ENCODE data around the gene KRTAP2-1. TPM values are rescaled to one million over a fixed set of nuclear protein-coding genes. Genes with fewer than 3 reads are reported as not detected.
"Not testable (repeated sequence)": the region's sequence is repeated elsewhere in the genome, so short reads cannot be mapped to it uniquely, and the experiment has no call there.

Gene KRTAP2-1
- polyA plus RNA-seq, 2 of the 4 experiments (the other 2 are of a cell fraction) = not detected

GRCh38 chr17:41004397-41004796, 42.7 kb downstream of the KRTAP2-1 start:
- no peak for FAIRE-seq
- Histone ChIP-seq H3K27ac (no peak overlapping the region), H3K4me2 (no peak overlapping the region), H3K4me1 (peaks cover 18% of the 10 kb centered on the region), H3K4me3 (no peak overlapping the region), H3K9me3 (no peaks in the 10 kb centered on the region)
- 83% methylated on average over 3 of the region's 3 CpGs for WGBS (ENCODE audit: missing lambda C conversion rate)
- CTCF ChIA-PET = no interaction called here
- POLR2A ChIA-PET = no interaction called here
- TF ChIP-seq ESRRA (IDR thresholded peaks at IDR 0.05; ENCODE audit: borderline replicate concordance, low read length) (no peak), MYC (IDR thresholded peaks at IDR 0.05; ENCODE audit: borderline replicate concordance, low read length) (no peak)
- no peak for ATAC-seq
- DNase-seq (ENCODE audit: low read depth in 1 of 2, low spot score in 1 of 2) = no peak

- POLR2A ChIA-PET = no interaction called here
- TF ChIP-seq BHLHE40 (IDR thresholded peaks at IDR 0.05; ENCODE audit: low read depth, low read length) = no peak
- no peak for TF ChIP-seq USF2 (IDR thresholded peaks at IDR 0.05)
- TF ChIP-seq SMC3 (IDR thresholded peaks at IDR 0.05) = no peak
- TF ChIP-seq FOSB (CRISPR knock-in tag; IDR thresholded peaks at IDR 0.05) = no peak
- peak; percentile 88 for TF ChIP-seq MAFK (IDR thresholded peaks at IDR 0.05; ENCODE audit: partially characterized antibody)
- TF ChIP-seq HMGXB4 (CRISPR knock-in tag; IDR thresholded peaks at IDR 0.05; ENCODE audit: borderline replicate concordance) = no peak
- Histone ChIP-seq H3K9me3 (no peaks in the 10 kb centered on the region), H3K4me2 (no peak overlapping the region), H3K4me1 (peaks cover 13% of the 10 kb centered on the region), H3K4me3 (no peak overlapping the region), H3K27ac (no peak overlapping the region)
- no peak for DNase-seq (ENCODE audit: low read depth in 1 of 2, low spot score in 1 of 2)
- peak; percentile 92 for FAIRE-seq
- CTCF ChIA-PET = no interaction called here
- ATAC-seq = no peak
- WGBS (ENCODE audit: missing lambda C conversion rate) = 60% methylated on average over 4 of the region's 4 CpGs
Measured at GRCh38 chr17:41003926-41004325, 43.2 kb downstream of the KRTAP2-1 start.

GRCh38 chr17:41002814-41003213, 44.3 kb downstream of the KRTAP2-1 start:
- TF ChIP-seq FOSL2 (IDR thresholded peaks at IDR 0.05) (no peak), FOSL2 (CRISPR knock-in tag; IDR thresholded peaks at IDR 0.05) (0 out of 2 replicates have a peak, but pooled peaks have one; percentile 19), MYC (IDR thresholded peaks at IDR 0.05; ENCODE audit: borderline replicate concordance, low read length) (no peak)
- ATAC-seq (no peak), DNase-seq (ENCODE audit: low read depth in 1 of 2, low spot score in 1 of 2) (no peak), FAIRE-seq (peak; percentile 85)
- Histone ChIP-seq H3K4me1 (peaks cover 10% of the 10 kb centered on the region), H3K27ac (no peak overlapping the region), H3K4me2 (peak overlapping the region; percentile 19; the same call in 2 of the 3 replicates), H3K9me3 (no peaks in the 10 kb centered on the region), H3K4me3 (no peak overlapping the region)
- ChIA-PET CTCF (no interaction called here), POLR2A (no interaction called here)
- WGBS (ENCODE audit: missing lambda C conversion rate) = 8% methylated on average over 5 of the region's 5 CpGs

- Histone ChIP-seq H3K4me2 (no peak overlapping the region), H3K4me1 (peaks cover 10% of the 10 kb centered on the region), H3K27ac (no peak overlapping the region), H3K4me3 (no peak overlapping the region), H3K9me3 (no peaks in the 10 kb centered on the region)
- TF ChIP-seq ESRRA (IDR thresholded peaks at IDR 0.05; ENCODE audit: borderline replicate concordance, low read length) (no peak), MAZ (IDR thresholded peaks at IDR 0.05; ENCODE audit: borderline replicate concordance, low read depth, low read length) (no peak), REST (IDR thresholded peaks at IDR 0.05) (no peak), EP300 (IDR thresholded peaks at IDR 0.05) (no peak), BHLHE40 (IDR thresholded peaks at IDR 0.05; ENCODE audit: low read depth, low read length) (no peak), MAX (IDR thresholded peaks at IDR 0.05) (no peak), GATA3 (IDR thresholded peaks at IDR 0.05; ENCODE audit: borderline replicate concordance) (no peak), ZNF302 (CRISPR knock-in tag; IDR thresholded peaks at IDR 0.05) (no peak), HOXA7 (CRISPR knock-in tag; IDR thresholded peaks at IDR 0.05) (no peak), HMGXB4 (CRISPR knock-in tag; IDR thresholded peaks at IDR 0.05; ENCODE audit: borderline replicate concordance) (no peak), ZFP36 (IDR thresholded peaks at IDR 0.05; ENCODE audit: borderline replicate concordance, partially characterized antibody) (no peak), KDM5A (IDR thresholded peaks at IDR 0.05) (no peak), NFE2L2 (conservative IDR thresholded peaks at IDR 0.05; ENCODE audit: low read length) (no peak)
- DNase-seq (ENCODE audit: low read depth in 1 of 2, low spot score in 1 of 2) (no peak), FAIRE-seq (no peak), ATAC-seq (no peak)
- WGBS (ENCODE audit: missing lambda C conversion rate) = 84% methylated on average over 4 of the region's 4 CpGs
- ChIA-PET POLR2A (no interaction called here), CTCF (interaction anchor here (0.7 to 1.0 kb wide), 2 partner anchors 17 to 547 kb away, joined by 3 read pairs; no protein-coding TSS in a partner anchor)
Measured at GRCh38 chr17:41001795-41002194, 45.3 kb downstream of the KRTAP2-1 start.

- DNase-seq (ENCODE audit: low read depth in 1 of 2, low spot score in 1 of 2); H3K27ac ChIP-seq; H3K4me3 ChIP-seq; H3K4me2 ChIP-seq; ATAC-seq; FAIRE-seq; POLR2A ChIA-PET; H3K9me3 ChIP-seq; CTCF ChIA-PET: not testable (repeated sequence)
- 80% methylated on average over 6 of the region's 6 CpGs for WGBS (ENCODE audit: missing lambda C conversion rate)
- peaks cover 10% of the 10 kb centered on the region for H3K4me1 ChIP-seq
Measured at GRCh38 chr17:40999563-40999962, 47.6 kb downstream of the KRTAP2-1 start, which contains the start of gene KRTAP3-2. Gene KRTAP3-2, minus strand, starts transcription at chr17:40999906. Its CDS starts 53 bp downstream, at chr17:40999853.
